Muscle layer of colon (tissue), 2 donors: ENCODE measurements around the gene SLC17A9.
A peak's percentile ranks its signal among the peaks of the same experiment; 100 is the strongest.
"Not testable (repeated sequence)": the region's sequence is repeated elsewhere in the genome, so short reads cannot be mapped to it uniquely, and the experiment has no call there.

Experiments
- H3K27ac ChIP-seq: one replicate; pipeline ENCODE4 v1.7.0; 2013; ENCODE audit warnings: low read depth, mild to moderate bottlenecking, low read length, moderate library complexity
- H3K27me3 ChIP-seq, 2 donors: one replicate each; pipeline ENCODE4 v1.7.0; 2013; ENCODE audit warnings: low read length in 2 of 2, mild to moderate bottlenecking in 2 of 2; ENCODE audit not compliant: insufficient read depth in 2 of 2, control insufficient read depth in 1 of 2
- H3K36me3 ChIP-seq: one replicate; pipeline ENCODE4 v1.7.0; 2013; ENCODE audit warnings: mild to moderate bottlenecking, low read length; ENCODE audit not compliant: insufficient read depth
- H3K4me1 ChIP-seq: one replicate; pipeline ENCODE4 v1.7.0; 2013; ENCODE audit warnings: mild to moderate bottlenecking, low read length; ENCODE audit not compliant: insufficient read depth
- H3K4me3 ChIP-seq, 2 donors: one replicate each; pipeline ENCODE4 v1.7.0; 2013; ENCODE audit warnings: low read length in 2 of 2, low read depth in 1 of 2, mild to moderate bottlenecking in 1 of 2, moderate library complexity in 1 of 2
- H3K9ac ChIP-seq: one replicate; pipeline ENCODE4 v1.7.0; 2013; ENCODE audit warnings: low read length
- H3K9me3 ChIP-seq: one replicate; pipeline ENCODE4 v1.7.0; 2013; ENCODE audit warnings: mild to moderate bottlenecking, low read length
- donor health status: abdominal sarcoma.
- donor health status: Adenocarcinoma of cecum.

The SLC17A9 gene

GRCh38 chr20:62953839-62954703 lies 1.6 kb downstream of the SLC17A9 start:
- Histone ChIP-seq H3K9me3 (no peaks in the 10 kb centered on the region), H3K9ac (peak overlapping the region; percentile 79), H3K36me3 (peaks cover 13% of the 10 kb centered on the region), H3K4me1 (peaks cover 22% of the 10 kb centered on the region), H3K27me3 (no peaks in the 10 kb centered on the region), H3K4me3 (peak overlapping the region; percentile 15 to 60), H3K27ac (peak overlapping the region; percentile 80)

- Histone ChIP-seq H3K4me1 (peaks cover 22% of the 10 kb centered on the region), H3K9ac (no peak overlapping the region), H3K36me3 (peaks cover 2% of the 10 kb centered on the region), H3K9me3 (no peaks in the 10 kb centered on the region), H3K27ac (no peak overlapping the region), H3K4me3 (no peak overlapping the region), H3K27me3 (no peaks in the 10 kb centered on the region)
These were observed 3.2 kb downstream of the SLC17A9 start for GRCh38 chr20:62955519-62956386.

- Histone ChIP-seq H3K4me1 (peaks cover 22% of the 10 kb centered on the region), H3K9ac (no peak overlapping the region), H3K9me3 (no peaks in the 10 kb centered on the region), H3K27ac (no peak overlapping the region), H3K27me3 (no peaks in the 10 kb centered on the region), H3K4me3 (no peak overlapping the region), H3K36me3 (no peaks in the 10 kb centered on the region)
These were observed 4.1 kb downstream of the SLC17A9 start for GRCh38 chr20:62956387-62957135.

GRCh38 chr20:62957136-62958117 lies 4.9 kb downstream of the SLC17A9 start:
- Histone ChIP-seq H3K9me3 (no peaks in the 10 kb centered on the region), H3K4me3 (no peak overlapping the region), H3K9ac (no peak overlapping the region), H3K36me3 (no peaks in the 10 kb centered on the region), H3K4me1 (peaks cover 17% of the 10 kb centered on the region), H3K27me3 (no peaks in the 10 kb centered on the region), H3K27ac (no peak overlapping the region)

GRCh38 chr20:62958388-62959100 lies 6.0 kb downstream of the SLC17A9 start:
- no peaks in the 10 kb centered on the region for H3K9me3 ChIP-seq
- H3K9ac ChIP-seq: no peak overlapping the region
- no peaks in the 10 kb centered on the region for H3K27me3 ChIP-seq
- no peak overlapping the region for H3K27ac ChIP-seq
- no peaks in the 10 kb centered on the region for H3K36me3 ChIP-seq
- no peak overlapping the region for H3K4me3 ChIP-seq
- peaks cover 9% of the 10 kb centered on the region for H3K4me1 ChIP-seq

GRCh38 chr20:62959101-62959971 lies 6.8 kb downstream of the SLC17A9 start:
- Histone ChIP-seq H3K4me3 (no peak overlapping the region), H3K27me3 (no peaks in the 10 kb centered on the region), H3K27ac (no peak overlapping the region), H3K9ac (no peak overlapping the region), H3K4me1 (peaks cover 5% of the 10 kb centered on the region), H3K9me3 (no peaks in the 10 kb centered on the region), H3K36me3 (no peaks in the 10 kb centered on the region)

- H3K9ac ChIP-seq: no peak overlapping the region
These were observed 7.5 kb downstream of the SLC17A9 start for GRCh38 chr20:62959998-62960436.

GRCh38 chr20:62960446-62961309 lies 8.2 kb downstream of the SLC17A9 start:
- not testable (repeated sequence) for H3K36me3 ChIP-seq, H3K9ac ChIP-seq, H3K4me3 ChIP-seq, H3K27me3 ChIP-seq, H3K4me1 ChIP-seq, H3K27ac ChIP-seq, H3K9me3 ChIP-seq

More at GRCh38 chr20:62959998-62960436, 7.5 kb downstream of the SLC17A9 start:
- no peak overlapping the region for H3K27ac ChIP-seq
- H3K4me1 ChIP-seq: no peaks in the 10 kb centered on the region
- H3K9me3 ChIP-seq: no peaks in the 10 kb centered on the region
- no peaks in the 10 kb centered on the region for H3K36me3 ChIP-seq
- H3K27me3 ChIP-seq: no peaks in the 10 kb centered on the region
- H3K4me3 ChIP-seq: no peak overlapping the region

GRCh38 chr20:62961310-62961783 lies 8.8 kb downstream of the SLC17A9 start:
- H3K4me3 ChIP-seq: no peak overlapping the region
- H3K9ac ChIP-seq: no peak overlapping the region
- H3K27ac ChIP-seq: no peak overlapping the region
- H3K27me3 ChIP-seq: no peaks in the 10 kb centered on the region
- no peaks in the 10 kb centered on the region for H3K4me1 ChIP-seq
- H3K9me3 ChIP-seq: no peaks in the 10 kb centered on the region
- no peaks in the 10 kb centered on the region for H3K36me3 ChIP-seq
